ENCODE measurements around the gene RNF41.

Gene RNF41

GRCh38 chr12:56152756-56153677 lies 68.7 kb downstream of the RNF41 start:
- DNase-seq (ENCODE audit: low read depth in 2 of 2): no peak
